ENCODE measurements around the gene WSCD1.

DNA sequence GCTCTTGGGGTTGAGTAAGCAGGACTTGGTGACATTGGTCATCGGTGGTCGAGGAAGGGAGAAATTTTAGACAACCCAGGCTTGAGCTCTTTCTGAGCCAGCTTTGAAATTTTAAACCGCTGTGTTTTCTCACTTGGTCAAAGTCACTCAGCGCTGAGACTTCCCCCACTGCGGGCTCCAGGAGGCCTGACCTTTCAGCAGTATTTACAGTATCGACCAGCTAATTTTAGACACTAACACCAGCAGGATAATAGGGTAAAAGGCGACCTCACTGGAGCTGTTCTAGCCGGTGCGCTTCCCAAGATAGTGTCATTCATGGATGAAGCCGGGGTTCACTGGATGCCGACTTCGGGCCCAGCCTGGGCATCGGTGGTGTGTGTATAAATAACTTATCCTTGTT lies 29.7 kb upstream of the WSCD1 start:
- TF ChIP-seq POLR2AphosphoS5 (IDR thresholded peaks at IDR 0.05; ENCODE audit: low read depth, low read length) (no peak), SIN3A (IDR thresholded peaks at IDR 0.05; ENCODE audit: borderline replicate concordance, insufficient read depth, low read length) (no peak)
- TF ChIP-seq, protein P1, sequence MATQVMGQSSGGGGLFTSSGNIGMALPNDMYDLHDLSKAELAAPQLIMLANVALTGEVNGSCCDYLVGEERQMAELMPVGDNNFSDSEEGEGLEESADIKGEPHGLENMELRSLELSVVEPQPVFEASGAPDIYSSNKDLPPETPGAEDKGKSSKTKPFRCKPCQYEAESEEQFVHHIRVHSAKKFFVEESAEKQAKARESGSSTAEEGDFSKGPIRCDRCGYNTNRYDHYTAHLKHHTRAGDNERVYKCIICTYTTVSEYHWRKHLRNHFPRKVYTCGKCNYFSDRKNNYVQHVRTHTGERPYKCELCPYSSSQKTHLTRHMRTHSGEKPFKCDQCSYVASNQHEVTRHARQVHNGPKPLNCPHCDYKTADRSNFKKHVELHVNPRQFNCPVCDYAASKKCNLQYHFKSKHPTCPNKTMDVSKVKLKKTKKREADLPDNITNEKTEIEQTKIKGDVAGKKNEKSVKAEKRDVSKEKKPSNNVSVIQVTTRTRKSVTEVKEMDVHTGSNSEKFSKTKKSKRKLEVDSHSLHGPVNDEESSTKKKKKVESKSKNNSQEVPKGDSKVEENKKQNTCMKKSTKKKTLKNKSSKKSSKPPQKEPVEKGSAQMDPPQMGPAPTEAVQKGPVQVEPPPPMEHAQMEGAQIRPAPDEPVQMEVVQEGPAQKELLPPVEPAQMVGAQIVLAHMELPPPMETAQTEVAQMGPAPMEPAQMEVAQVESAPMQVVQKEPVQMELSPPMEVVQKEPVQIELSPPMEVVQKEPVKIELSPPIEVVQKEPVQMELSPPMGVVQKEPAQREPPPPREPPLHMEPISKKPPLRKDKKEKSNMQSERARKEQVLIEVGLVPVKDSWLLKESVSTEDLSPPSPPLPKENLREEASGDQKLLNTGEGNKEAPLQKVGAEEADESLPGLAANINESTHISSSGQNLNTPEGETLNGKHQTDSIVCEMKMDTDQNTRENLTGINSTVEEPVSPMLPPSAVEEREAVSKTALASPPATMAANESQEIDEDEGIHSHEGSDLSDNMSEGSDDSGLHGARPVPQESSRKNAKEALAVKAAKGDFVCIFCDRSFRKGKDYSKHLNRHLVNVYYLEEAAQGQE (IDR thresholded peaks at IDR 0.05; ENCODE audit: insufficient read depth in 1 of 2, low read depth in 2 of 2, low read length in 2 of 2) = no peak
